AG09319 (cell line): ENCODE measurements around the gene KDM7A.

Experiments used
- DNase-seq: peaks from one replicate; pipeline ENCODE4 v3.0.0-alpha.2; 2010; ENCODE audit warnings: low read depth; ENCODE audit errors: extremely low read depth
- TF ChIP-seq, protein P1 (sequence below): IDR thresholded peaks from 2 replicates; pipeline ENCODE4 v1.5.1; 2011; ENCODE audit warnings: low read depth, mild to moderate bottlenecking, inconsistent platforms, low read length, moderate library complexity

Gene KDM7A

DNA sequence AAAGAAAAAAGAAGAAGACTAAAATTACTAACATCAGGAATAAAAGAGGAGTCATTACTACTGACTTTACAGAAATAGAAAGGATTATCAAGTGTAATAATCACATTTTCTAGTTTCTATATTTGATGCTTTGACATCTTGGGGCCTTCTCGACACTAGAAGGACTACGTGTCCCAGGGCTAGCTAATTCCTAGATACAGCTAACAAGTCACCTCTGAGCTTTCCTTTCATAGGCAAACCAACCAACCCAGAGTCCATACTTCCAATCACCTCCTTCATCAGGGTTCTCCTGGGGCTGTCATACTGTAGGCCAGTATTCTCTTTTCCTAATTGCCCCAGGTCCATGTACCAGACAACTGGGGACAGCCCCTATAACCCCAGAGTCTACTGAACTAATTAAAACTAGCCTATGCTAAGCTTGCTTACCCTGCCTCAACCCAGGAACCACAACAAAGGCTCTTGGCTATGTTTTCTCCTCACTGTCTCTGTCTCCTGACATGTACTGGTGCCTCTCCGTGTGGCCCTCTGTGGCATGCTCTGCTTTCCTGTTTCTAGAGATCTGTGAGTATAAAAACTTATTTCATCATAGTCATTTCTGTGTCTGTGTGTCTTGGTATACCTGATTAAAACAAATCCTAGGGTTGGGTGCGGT, 107.4 kb downstream of the KDM7A start:
- TF ChIP-seq, protein P1, sequence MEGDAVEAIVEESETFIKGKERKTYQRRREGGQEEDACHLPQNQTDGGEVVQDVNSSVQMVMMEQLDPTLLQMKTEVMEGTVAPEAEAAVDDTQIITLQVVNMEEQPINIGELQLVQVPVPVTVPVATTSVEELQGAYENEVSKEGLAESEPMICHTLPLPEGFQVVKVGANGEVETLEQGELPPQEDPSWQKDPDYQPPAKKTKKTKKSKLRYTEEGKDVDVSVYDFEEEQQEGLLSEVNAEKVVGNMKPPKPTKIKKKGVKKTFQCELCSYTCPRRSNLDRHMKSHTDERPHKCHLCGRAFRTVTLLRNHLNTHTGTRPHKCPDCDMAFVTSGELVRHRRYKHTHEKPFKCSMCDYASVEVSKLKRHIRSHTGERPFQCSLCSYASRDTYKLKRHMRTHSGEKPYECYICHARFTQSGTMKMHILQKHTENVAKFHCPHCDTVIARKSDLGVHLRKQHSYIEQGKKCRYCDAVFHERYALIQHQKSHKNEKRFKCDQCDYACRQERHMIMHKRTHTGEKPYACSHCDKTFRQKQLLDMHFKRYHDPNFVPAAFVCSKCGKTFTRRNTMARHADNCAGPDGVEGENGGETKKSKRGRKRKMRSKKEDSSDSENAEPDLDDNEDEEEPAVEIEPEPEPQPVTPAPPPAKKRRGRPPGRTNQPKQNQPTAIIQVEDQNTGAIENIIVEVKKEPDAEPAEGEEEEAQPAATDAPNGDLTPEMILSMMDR, result no peak
- no peak for DNase-seq

DNA sequence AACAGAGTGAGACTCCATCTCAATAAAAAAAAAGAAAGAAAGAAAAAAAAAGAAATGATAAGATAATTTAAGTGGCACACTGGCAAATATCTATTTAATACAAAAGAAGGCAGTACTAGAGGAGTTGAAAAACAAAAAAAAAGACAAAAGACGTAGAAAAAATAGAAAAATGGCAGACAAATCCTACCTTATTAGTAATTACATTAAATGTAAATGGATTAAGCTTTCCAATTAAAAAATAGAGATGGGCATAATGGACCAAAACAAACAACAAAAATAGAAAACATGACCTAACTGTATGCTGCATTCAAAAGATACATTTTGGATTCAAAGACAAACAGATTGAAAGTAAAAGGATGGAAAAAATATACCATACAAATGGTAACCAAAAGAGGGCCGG, 108.8 kb downstream of the KDM7A start:
- TF ChIP-seq, protein P1, result no peak
- no peak for DNase-seq

GRCh38 chr7:140067052-140067451, 109.7 kb downstream of the KDM7A start:
- TF ChIP-seq, protein P1, result no peak

GRCh38 chr7:140062528-140063299, 114.1 kb downstream of the KDM7A start, which contains the start of gene PARP12:
Gene PARP12, minus strand, starts transcription at chr7:140062951. Its CDS starts 104 bp downstream, at chr7:140062847.
- TF ChIP-seq, protein P1, result no peak
- DNase-seq, result peak; percentile 61

More at GRCh38 chr7:140067052-140067451, 109.7 kb downstream of the KDM7A start:
- no peak for DNase-seq

DNA sequence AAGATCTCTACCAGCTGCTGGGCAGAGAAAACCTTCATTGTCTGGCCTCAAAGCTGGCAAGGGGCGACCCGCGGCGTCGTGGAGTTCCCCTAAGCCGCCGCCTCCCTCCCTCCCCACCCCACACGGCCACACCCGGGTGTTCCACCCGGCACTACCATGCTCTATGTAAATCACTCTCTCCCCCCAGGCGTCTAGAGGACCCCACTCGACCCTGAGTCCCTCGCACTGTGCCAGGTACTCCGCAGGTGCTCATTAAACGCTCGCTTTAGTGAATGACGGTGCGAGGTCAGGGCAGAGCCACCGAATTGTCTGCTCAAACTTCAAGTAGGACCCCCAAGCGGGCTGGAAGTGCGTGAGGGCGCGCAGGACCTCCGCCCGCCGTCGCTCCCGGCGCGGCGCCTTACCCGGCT, 114.7 kb downstream of the KDM7A start:
- TF ChIP-seq, protein P1, result no peak
- no peak for DNase-seq

- TF ChIP-seq, protein P1, result no peak
- DNase-seq, result no peak
Observed at GRCh38 chr7:140061607-140061930, 115.2 kb downstream of the KDM7A start.

- DNase-seq, result no peak
Observed at GRCh38 chr7:140060788-140061606, 115.8 kb downstream of the KDM7A start.

More at GRCh38 chr7:140060788-140061606, 115.8 kb downstream of the KDM7A start:
- TF ChIP-seq, protein P1, result no peak
